SK-N-SH treated with all-trans-retinoic acid at 6 μM for 48 hours (cell line): Measurements from ENCODE around the gene AGPS.

Experiments
- OSR1 ChIP-seq: fragments of 250-450 bp; sonication (Bioruptor Pico); IDR thresholded peaks from 2 replicates; pipeline ENCODE4 v1.8.0; 2022; ENCODE audit warnings: moderate library complexity, mild to moderate bottlenecking, inconsistent platforms
- PATZ1 ChIP-seq: fragments of 250-450 bp; sonication (Bioruptor Pico); IDR thresholded peaks from 2 replicates; pipeline ENCODE4 v1.8.0; 2020; ENCODE audit warnings: mild to moderate bottlenecking, moderate library complexity, borderline replicate concordance

- TF ChIP-seq PATZ1 = no peak
- no peak for TF ChIP-seq OSR1 (CRISPR knock-in tag)
These were observed 48.3 kb upstream of the AGPS start for GRCh38 chr2:177344316-177344715.
